IMR-90 (cell line): ENCODE results near the gene C4B.

Source experiments
- CEBPB ChIP-seq: IDR thresholded peaks from 2 replicates; pipeline ENCODE4 v1.6.1; 2012; ENCODE audit warnings: low read depth, low read length, improper control_type of control experiment
- CHD1 ChIP-seq: IDR thresholded peaks from 2 replicates; pipeline ENCODE4 v1.6.1; 2012; ENCODE audit warnings: low read depth, low read length, improper control_type of control experiment
- CTCF ChIP-seq: conservative IDR thresholded peaks from 2 replicates; pipeline ENCODE4 v1.5.1; 2012; ENCODE audit warnings: mild to moderate bottlenecking, low read depth, low read length, improper control_type of control experiment
- ELK1 ChIP-seq: fragments of 150-350 bp; IDR thresholded peaks from 2 replicates; pipeline ENCODE4 v1.6.1; 2016; ENCODE audit warnings: low read depth, mild to moderate bottlenecking, low read length, moderate library complexity, borderline replicate concordance
- FOS ChIP-seq: fragments of 150-350 bp; IDR thresholded peaks from 2 replicates; pipeline ENCODE4 v1.6.1; 2016; ENCODE audit warnings: low read depth, low read length
- MAFK ChIP-seq: IDR thresholded peaks from 2 replicates; pipeline ENCODE4 v1.6.1; 2012; ENCODE audit warnings: low read depth, low read length, improper control_type of control experiment
- MAZ ChIP-seq: IDR thresholded peaks from 2 replicates; pipeline ENCODE4 v1.6.1; 2012; ENCODE audit warnings: low read depth, mild to moderate bottlenecking, low read length, improper control_type of control experiment, moderate library complexity, borderline replicate concordance
- MXI1 ChIP-seq: IDR thresholded peaks from 2 replicates; pipeline ENCODE4 v1.6.1; 2012; ENCODE audit warnings: low read depth, mild to moderate bottlenecking, low read length, moderate library complexity, borderline replicate concordance
- POLR2A ChIP-seq: IDR thresholded peaks from 2 replicates; pipeline ENCODE4 v1.6.1; 2012; ENCODE audit warnings: mild to moderate bottlenecking, low read depth, low read length
- RAD21 ChIP-seq: IDR thresholded peaks from 2 replicates; pipeline ENCODE4 v1.6.1; 2012; ENCODE audit warnings: low read length, improper control_type of control experiment
- RCOR1 ChIP-seq: IDR thresholded peaks from 2 replicates; pipeline ENCODE4 v1.6.1; 2012; ENCODE audit warnings: mild to moderate bottlenecking, low read length, improper control_type of control experiment; ENCODE audit not compliant: insufficient replicate concordance
- RFX5 ChIP-seq: IDR thresholded peaks from 2 replicates; pipeline ENCODE4 v1.8.0; 2012; ENCODE audit warnings: low read depth, mild to moderate bottlenecking, low read length, moderate library complexity
- SMC3 ChIP-seq: fragments of 150-350 bp; IDR thresholded peaks from 2 replicates; pipeline ENCODE4 v1.6.1; 2016; ENCODE audit warnings: low read depth, mild to moderate bottlenecking, antibody characterized with exemption, low read length, moderate library complexity
- USF2 ChIP-seq: fragments of 150-350 bp; IDR thresholded peaks from 2 replicates; pipeline ENCODE4 v1.6.1; 2017; ENCODE audit warnings: mild to moderate bottlenecking, antibody characterized with exemption, low read length, low read depth

GRCh38 chr6:31967926-31968320 is 46.7 kb upstream of the C4B start:
- no peak for TF ChIP-seq POLR2A
- no peak for TF ChIP-seq CTCF
- no peak for TF ChIP-seq USF2
- TF ChIP-seq MAZ, result no peak
- no peak for TF ChIP-seq CEBPB
- no peak for TF ChIP-seq RFX5
- no peak for TF ChIP-seq ELK1
- TF ChIP-seq RAD21, result no peak
- no peak for TF ChIP-seq MXI1
- TF ChIP-seq CHD1, result no peak
- no peak for TF ChIP-seq FOS
- no peak for TF ChIP-seq MAFK
- TF ChIP-seq SMC3, result no peak
- TF ChIP-seq RCOR1, result no peak
